GM23248 (cell line): Measurements from ENCODE around the gene LAMA2. TPM values are rescaled to one million over a fixed set of nuclear protein-coding genes. Genes with fewer than 3 reads are reported as not detected.
A peak's percentile ranks its signal among the peaks of the same experiment; 100 is the strongest.

Experiments used
- DNase-seq: peaks from one replicate; pipeline ENCODE4 v3.0.0-alpha.2; 2015
- H2AFZ ChIP-seq: fragments of 200-600 bp; sonication (generic); 2 replicates; pipeline ENCODE4 v1.6.1; 2016; ENCODE audit warnings: antibody characterized with exemption
- H3F3A ChIP-seq: fragments of 200-600 bp; sonication (generic); 2 replicates; pipeline ENCODE4 v1.6.1; 2016; ENCODE audit warnings: mild to moderate bottlenecking, antibody characterized with exemption, mixed run types; ENCODE audit not compliant: insufficient read depth
- H3K27ac ChIP-seq: fragments of 200-600 bp; sonication (generic); 2 replicates; pipeline ENCODE4 v1.5.1; 2016; ENCODE audit warnings: mild to moderate bottlenecking
- H3K27me3 ChIP-seq: fragments of 200-600 bp; sonication (generic); replicated peaks from 2 replicates; pipeline ENCODE4 v1.6.1; 2016; ENCODE audit warnings: mild to moderate bottlenecking; ENCODE audit not compliant: insufficient read depth
- H3K36me3 ChIP-seq: fragments of 200-600 bp; sonication (generic); 2 replicates; pipeline ENCODE4 v1.6.1; 2016; ENCODE audit warnings: low read depth, mild to moderate bottlenecking
- H3K4me1 ChIP-seq: fragments of 200-600 bp; sonication (generic); 2 replicates; pipeline ENCODE4 v1.6.1; 2016; ENCODE audit warnings: mild to moderate bottlenecking; ENCODE audit not compliant: insufficient read depth
- H3K4me2 ChIP-seq: fragments of 200-600 bp; sonication (generic); one replicate; pipeline ENCODE4 v1.6.1; 2016; ENCODE audit warnings: mild to moderate bottlenecking; ENCODE audit not compliant: unreplicated experiment
- H3K4me3 ChIP-seq: fragments of 200-600 bp; sonication (generic); 2 replicates; pipeline ENCODE4 v1.5.1; 2016; ENCODE audit warnings: mild to moderate bottlenecking
- H3K79me2 ChIP-seq: fragments of 200-600 bp; sonication (generic); 2 replicates; pipeline ENCODE4 v1.6.1; 2016; ENCODE audit warnings: mild to moderate bottlenecking; ENCODE audit not compliant: insufficient read depth
- H3K9ac ChIP-seq: fragments of 200-600 bp; sonication (generic); 2 replicates; pipeline ENCODE4 v1.6.1; 2016; ENCODE audit warnings: mild to moderate bottlenecking
- H3K9me2 ChIP-seq: fragments of 200-600 bp; sonication (generic); 2 replicates; pipeline ENCODE4 v1.6.1; 2016; ENCODE audit warnings: mixed run types, mild to moderate bottlenecking, moderate library complexity; ENCODE audit not compliant: insufficient read depth
- H3K9me3 ChIP-seq: fragments of 200-600 bp; sonication (generic); one replicate; pipeline ENCODE4 v1.6.1; 2017; ENCODE audit warnings: low read depth
- H4K20me1 ChIP-seq: fragments of 200-600 bp; sonication (generic); 2 replicates; pipeline ENCODE4 v1.6.0; 2016; ENCODE audit not compliant: insufficient read depth
- EZH2 ChIP-seq: fragments of 200-600 bp; sonication (generic); IDR thresholded peaks from 2 replicates; pipeline ENCODE4 v1.6.1; 2018; ENCODE audit warnings: antibody characterized with exemption, mild to moderate bottlenecking; ENCODE audit not compliant: insufficient read depth, poor library complexity, severe bottlenecking
- EZH2phosphoT487 ChIP-seq: fragments of 200-600 bp; sonication (generic); IDR thresholded peaks from 2 replicates; pipeline ENCODE4 v1.6.1; 2018; ENCODE audit warnings: antibody characterized with exemption, moderate library complexity, mild to moderate bottlenecking, low read depth; ENCODE audit not compliant: insufficient read depth
- WGBS, 2 experiments: methylation state at CpG; one replicate each; pipeline ENCODE4 v1.1.6; 2015 to 2017; ENCODE audit warnings: low lambda C conversion rate in 2 of 2, low coverage in 1 of 2; ENCODE audit errors: missing lambda C conversion rate in 2 of 2; 5-methylcytosine and 5-hydroxymethylcytosine counted together
- in situ Hi-C: fragments of 300-500 bp; cut with MboI; formaldehyde crosslinking; loops from 2 replicates; pipeline ENCODE4 v1.15.0; 2020
- polyA plus RNA-seq: library from polyadenylated mRNA; unstranded; fragments of >200 nt; fragmentation: Nextera tagmentation; extraction: Ambion mirVana; gene quantifications from 2 replicates; pipeline ENCODE4 v1.2.1, GENCODE V29; 2016
- total RNA-seq: library from RNA; depleted of rRNA; stranded (reverse); fragments of >200 nt; shearing (Covaris generic); gene quantifications from 2 replicates; pipeline ENCODE4 v1.2.3, GENCODE V29; 2014

LAMA2 gene
- total and polyA plus RNA-seq, 2 experiments from 2014 or later = 8.3 to 31.1 TPM

DNA sequence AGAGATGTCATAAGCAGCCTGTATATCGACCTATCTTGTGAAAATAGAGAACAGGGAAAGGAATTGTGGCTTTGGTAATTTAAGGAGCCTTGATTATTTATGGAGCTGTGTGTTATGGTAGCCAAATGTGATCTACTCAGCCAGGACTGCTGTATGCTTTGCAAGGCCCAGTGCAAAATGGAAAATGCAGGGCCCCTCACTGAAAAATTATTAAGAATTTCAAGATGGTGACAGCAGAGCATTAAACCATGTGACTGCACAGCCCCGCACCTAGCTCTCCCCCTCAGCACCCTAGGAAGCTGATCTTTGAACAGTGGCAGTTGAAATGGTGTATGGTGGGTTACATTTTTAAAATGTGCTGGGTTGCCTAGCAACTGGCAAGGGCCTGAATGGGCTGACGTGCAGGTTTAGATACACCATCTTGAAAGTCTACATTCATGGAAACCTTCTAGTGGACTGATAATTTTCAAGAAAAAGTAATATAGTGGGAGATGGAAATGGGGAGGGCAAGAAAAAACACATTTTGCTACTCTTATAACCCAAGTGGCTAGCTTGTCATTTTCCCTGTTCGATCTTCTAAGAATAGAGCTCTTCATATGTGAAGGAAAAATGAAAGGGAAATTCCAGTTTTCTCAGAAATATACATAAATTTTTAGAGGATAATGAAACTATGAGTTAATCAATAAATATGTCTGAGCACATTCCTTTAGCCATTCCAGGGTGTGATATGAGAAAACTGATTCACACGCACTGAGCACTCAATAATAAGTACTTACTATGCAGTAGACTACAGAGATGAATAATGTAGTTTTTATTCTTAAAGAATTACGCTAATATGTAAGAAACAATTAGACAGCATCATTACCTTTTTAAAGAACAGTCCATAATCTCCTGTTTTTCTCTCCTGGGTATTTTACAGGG, 619.1 kb downstream of the LAMA2 start:
- in situ Hi-C loops = no loop called here

GRCh38 chr6:129504456-129504855, 621.5 kb downstream of the LAMA2 start:
- DNase-seq = no peak
- H3K4me2 ChIP-seq = no peak overlapping the region
- H3F3A ChIP-seq = peaks cover 24% of the 10 kb centered on the region
- H2AFZ ChIP-seq = no peak overlapping the region
- H3K4me3 ChIP-seq = no peak overlapping the region
- peaks cover 19% of the 10 kb centered on the region for H3K4me1 ChIP-seq
- no peaks in the 10 kb centered on the region for H3K9me3 ChIP-seq
- in situ Hi-C loops = no loop called here
- no peaks in the 10 kb centered on the region for H4K20me1 ChIP-seq
- 95 to 100% methylated on average over 2 of the region's 2 CpGs for WGBS, 2 experiments
- H3K27ac ChIP-seq = no peak overlapping the region
- no peaks in the 10 kb centered on the region for H3K79me2 ChIP-seq
- H3K27me3 ChIP-seq = no peaks in the 10 kb centered on the region
- no peaks in the 10 kb centered on the region for H3K36me3 ChIP-seq
- no peak overlapping the region for H3K9ac ChIP-seq
- H3K9me2 ChIP-seq = no peaks in the 10 kb centered on the region
- TF ChIP-seq EZH2phosphoT487 = no peak

More for the DNA sequence above, 619.1 kb downstream of the LAMA2 start:
- Histone ChIP-seq H3F3A (peaks cover 42% of the 10 kb centered on the region), H3K9me3 (no peaks in the 10 kb centered on the region), H2AFZ (no peak overlapping the region), H3K9ac (0 out of 2 replicates have a peak overlapping the region, but pooled peaks have one; percentile 4), H3K27ac (peak overlapping the region; percentile 37), H3K27me3 (no peaks in the 10 kb centered on the region), H3K9me2 (no peaks in the 10 kb centered on the region), H4K20me1 (no peaks in the 10 kb centered on the region), H3K4me1 (peaks cover 40% of the 10 kb centered on the region), H3K79me2 (no peaks in the 10 kb centered on the region), H3K36me3 (no peaks in the 10 kb centered on the region), H3K4me3 (no peak overlapping the region), H3K4me2 (no peak overlapping the region)
- DNase-seq = no peak
- no peak for TF ChIP-seq EZH2
- TF ChIP-seq EZH2phosphoT487 = no peak
- WGBS, 2 experiments = 80 to 82% methylated on average over 6 of the region's 6 CpGs

- H3K79me2 ChIP-seq = no peaks in the 10 kb centered on the region
- DNase-seq = no peak
- H3K9me2 ChIP-seq = no peaks in the 10 kb centered on the region
- no peak overlapping the region for H3K9ac ChIP-seq
- no peak overlapping the region for H3K4me2 ChIP-seq
- H4K20me1 ChIP-seq = no peaks in the 10 kb centered on the region
- 0 out of 2 replicates have a peak, but pooled peaks cover under 1% of the 10 kb centered on the region for H3K36me3 ChIP-seq
- TF ChIP-seq EZH2 (no peak), EZH2phosphoT487 (no peak)
- WGBS, 2 experiments = 98 to 99% methylated on average over 5 of the region's 5 CpGs
- H3K27me3 ChIP-seq = no peaks in the 10 kb centered on the region
- in situ Hi-C loops = no loop called here
- H3F3A ChIP-seq = peaks cover 4% of the 10 kb centered on the region; the same call in 1 of the 2 replicates
- H3K9me3 ChIP-seq = no peaks in the 10 kb centered on the region
- H2AFZ ChIP-seq = no peak overlapping the region
- no peak overlapping the region for H3K4me3 ChIP-seq
- peaks cover 8% of the 10 kb centered on the region for H3K4me1 ChIP-seq
- no peak overlapping the region for H3K27ac ChIP-seq
These were observed 624.3 kb downstream of the LAMA2 start for GRCh38 chr6:129507059-129507807.

DNA sequence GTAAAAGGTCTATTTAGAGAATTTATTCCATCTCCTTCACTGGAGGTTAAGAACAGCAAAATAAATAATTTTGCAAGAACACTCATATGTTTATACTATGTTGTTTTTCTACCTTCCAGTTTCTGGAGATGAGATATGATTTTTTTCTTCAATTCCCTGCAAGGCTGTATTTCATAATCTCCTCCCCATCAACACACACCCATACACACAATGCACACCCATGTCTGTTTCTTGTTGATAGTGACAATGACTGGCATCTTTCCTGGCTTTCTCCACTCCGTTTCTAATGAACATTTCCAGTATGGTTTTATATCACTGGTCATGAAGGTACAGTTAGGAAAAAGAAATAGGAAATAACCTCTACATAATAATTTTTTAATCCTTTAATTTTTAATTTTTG, 624.9 kb downstream of the LAMA2 start:
- Histone ChIP-seq H2AFZ (no peak overlapping the region), H3K4me3 (no peak overlapping the region), H4K20me1 (no peaks in the 10 kb centered on the region), H3K4me1 (peaks cover 9% of the 10 kb centered on the region), H3K9ac (no peak overlapping the region), H3K9me2 (no peaks in the 10 kb centered on the region), H3K27me3 (no peaks in the 10 kb centered on the region), H3K79me2 (no peaks in the 10 kb centered on the region), H3K9me3 (no peaks in the 10 kb centered on the region), H3F3A (no peaks in the 10 kb centered on the region), H3K27ac (no peak overlapping the region), H3K4me2 (no peak overlapping the region), H3K36me3 (0 out of 2 replicates have a peak, but pooled peaks cover 5% of the 10 kb centered on the region)
- DNase-seq = no peak
- TF ChIP-seq EZH2 = no peak
- TF ChIP-seq EZH2phosphoT487 = no peak
- in situ Hi-C loops = no loop called here
- 56 to 58% methylated on average over 1 of the region's 1 CpG for WGBS, 2 experiments
